Type B pancreatic cell (in vitro differentiated cells): ENCODE data around the gene GLT1D1. TPM values are rescaled to one million over a fixed set of nuclear protein-coding genes. Genes with fewer than 3 reads are reported as not detected.
A peak's percentile ranks its signal among the peaks of the same experiment; 100 is the strongest.

Source experiments
- DNase-seq: peaks from one replicate; pipeline ENCODE4 v3.0.0; 2021; ENCODE audit warnings: mixed read lengths; ENCODE audit not compliant: unreplicated experiment; ENCODE audit errors: extremely low spot score
- H3K27ac Mint-ChIP-seq: 2 replicates; pipeline ENCODE4 v1.8.0; 2021; ENCODE audit warnings: mild to moderate bottlenecking, mixed read lengths
- H3K27me3 Mint-ChIP-seq: 2 replicates; pipeline ENCODE4 v1.8.0; 2021; ENCODE audit warnings: mixed read lengths
- H3K36me3 Mint-ChIP-seq: 2 replicates; pipeline ENCODE4 v1.8.0; 2021; ENCODE audit warnings: mixed read lengths
- H3K4me1 Mint-ChIP-seq: one replicate; pipeline ENCODE4 v1.8.0; 2021; ENCODE audit warnings: mixed read lengths; ENCODE audit not compliant: unreplicated experiment
- H3K4me3 Mint-ChIP-seq: 2 replicates; pipeline ENCODE4 v1.8.0; 2021; ENCODE audit warnings: mild to moderate bottlenecking, mixed read lengths
- H3K9me3 Mint-ChIP-seq: 2 replicates; pipeline ENCODE4 v1.8.0; 2021; ENCODE audit warnings: mixed read lengths
- total RNA-seq: library from RNA; stranded (reverse); gene quantifications from 2 replicates; pipeline ENCODE4 v1.2.1, GENCODE V29; 2021; ENCODE audit warnings: low replicate concordance
- TF ChIP-seq, protein P1 (sequence below): fragments of 200-600 bp; sonication (generic); conservative IDR thresholded peaks from 2 replicates; pipeline ENCODE4 v1.5.0; 2021; ENCODE audit warnings: antibody characterized with exemption, mild to moderate bottlenecking

GLT1D1 gene
- total RNA-seq, 1 donor from 2014 or later: 2.5 TPM

- H3K27ac Mint-ChIP-seq: no peak overlapping the region
- peaks cover 22% of the 10 kb centered on the region for H3K4me1 Mint-ChIP-seq
- H3K27me3 Mint-ChIP-seq: peaks cover 67% of the 10 kb centered on the region
Observed at GRCh38 chr12:128971802-128972201, 118.5 kb downstream of the GLT1D1 start.

GRCh38 chr12:128973883-128974681, 120.8 kb downstream of the GLT1D1 start:
- TF ChIP-seq, protein P1, sequence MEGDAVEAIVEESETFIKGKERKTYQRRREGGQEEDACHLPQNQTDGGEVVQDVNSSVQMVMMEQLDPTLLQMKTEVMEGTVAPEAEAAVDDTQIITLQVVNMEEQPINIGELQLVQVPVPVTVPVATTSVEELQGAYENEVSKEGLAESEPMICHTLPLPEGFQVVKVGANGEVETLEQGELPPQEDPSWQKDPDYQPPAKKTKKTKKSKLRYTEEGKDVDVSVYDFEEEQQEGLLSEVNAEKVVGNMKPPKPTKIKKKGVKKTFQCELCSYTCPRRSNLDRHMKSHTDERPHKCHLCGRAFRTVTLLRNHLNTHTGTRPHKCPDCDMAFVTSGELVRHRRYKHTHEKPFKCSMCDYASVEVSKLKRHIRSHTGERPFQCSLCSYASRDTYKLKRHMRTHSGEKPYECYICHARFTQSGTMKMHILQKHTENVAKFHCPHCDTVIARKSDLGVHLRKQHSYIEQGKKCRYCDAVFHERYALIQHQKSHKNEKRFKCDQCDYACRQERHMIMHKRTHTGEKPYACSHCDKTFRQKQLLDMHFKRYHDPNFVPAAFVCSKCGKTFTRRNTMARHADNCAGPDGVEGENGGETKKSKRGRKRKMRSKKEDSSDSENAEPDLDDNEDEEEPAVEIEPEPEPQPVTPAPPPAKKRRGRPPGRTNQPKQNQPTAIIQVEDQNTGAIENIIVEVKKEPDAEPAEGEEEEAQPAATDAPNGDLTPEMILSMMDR: no peak
- Mint-ChIP-seq H3K4me3 (no peak overlapping the region), H3K27me3 (peaks cover 55% of the 10 kb centered on the region), H3K27ac (no peak overlapping the region), H3K4me1 (peaks cover 22% of the 10 kb centered on the region), H3K36me3 (no peaks in the 10 kb centered on the region), H3K9me3 (no peaks in the 10 kb centered on the region)
- no peak for DNase-seq

More at GRCh38 chr12:128971802-128972201, 118.5 kb downstream of the GLT1D1 start:
- Mint-ChIP-seq H3K9me3 (no peaks in the 10 kb centered on the region), H3K36me3 (no peaks in the 10 kb centered on the region), H3K4me3 (no peak overlapping the region)
- TF ChIP-seq, protein P1: no peak
- DNase-seq: no peak

DNA sequence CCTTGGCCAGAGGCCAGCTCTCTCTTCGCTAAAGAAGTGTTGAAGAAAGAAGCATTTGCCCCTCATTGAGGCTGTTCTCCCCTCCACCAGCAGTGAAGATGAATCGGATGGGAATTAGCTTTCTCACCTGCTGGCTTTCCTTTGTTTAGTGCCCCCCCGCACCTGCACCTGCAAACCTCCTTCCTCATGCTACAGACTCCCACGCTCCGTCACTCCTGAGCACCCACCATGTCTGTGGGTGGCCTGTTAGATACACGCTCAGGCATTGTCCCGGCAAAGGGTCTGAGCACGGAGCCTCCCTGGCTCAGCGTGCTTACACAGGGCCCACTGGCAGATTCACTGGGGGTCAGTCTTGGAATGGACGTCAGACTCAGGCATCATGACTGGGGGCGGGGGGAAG, 121.6 kb downstream of the GLT1D1 start:
- Mint-ChIP-seq H3K9me3 (no peaks in the 10 kb centered on the region), H3K36me3 (no peaks in the 10 kb centered on the region), H3K27me3 (peaks cover 47% of the 10 kb centered on the region), H3K4me1 (peaks cover 16% of the 10 kb centered on the region), H3K27ac (no peak overlapping the region), H3K4me3 (no peak overlapping the region)
- DNase-seq: no peak
- TF ChIP-seq, protein P1: no peak

DNA sequence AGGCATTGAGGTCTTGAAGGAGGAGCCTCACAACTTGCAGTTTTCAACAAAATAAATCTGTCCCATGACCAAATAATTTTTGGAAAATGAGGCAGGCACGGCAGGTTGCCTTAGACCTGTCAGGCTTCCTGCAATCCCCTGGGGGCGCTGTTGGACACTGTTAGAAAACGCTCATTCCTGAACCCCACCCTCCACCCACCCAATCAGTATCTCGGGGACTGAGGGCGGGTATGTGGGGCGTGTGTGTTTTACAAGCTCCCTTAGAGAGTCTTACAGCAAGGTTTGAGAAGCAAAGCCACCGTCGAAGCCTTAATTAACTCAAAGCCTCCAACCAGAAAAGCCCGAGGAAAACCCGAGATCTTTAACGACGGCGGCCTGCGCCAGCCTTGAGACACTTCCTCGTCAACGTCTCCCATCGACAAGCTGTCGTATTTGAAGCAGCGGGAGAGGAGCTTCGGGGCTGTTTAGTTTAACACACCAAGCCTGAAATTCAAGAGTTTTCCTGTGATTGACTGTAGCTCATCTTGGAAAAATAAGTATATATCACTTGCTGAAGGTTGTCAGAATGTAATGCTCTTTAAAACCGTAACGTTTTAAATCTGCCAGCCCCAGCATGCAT, 123.0 kb downstream of the GLT1D1 start:
- Mint-ChIP-seq H3K9me3 (no peaks in the 10 kb centered on the region), H3K4me1 (peaks cover 9% of the 10 kb centered on the region), H3K27me3 (peaks cover 39% of the 10 kb centered on the region), H3K36me3 (no peaks in the 10 kb centered on the region), H3K27ac (peak overlapping the region; percentile 81), H3K4me3 (peak overlapping the region; percentile 47)
- TF ChIP-seq, protein P1: peak; percentile 75
- no peak for DNase-seq

DNA sequence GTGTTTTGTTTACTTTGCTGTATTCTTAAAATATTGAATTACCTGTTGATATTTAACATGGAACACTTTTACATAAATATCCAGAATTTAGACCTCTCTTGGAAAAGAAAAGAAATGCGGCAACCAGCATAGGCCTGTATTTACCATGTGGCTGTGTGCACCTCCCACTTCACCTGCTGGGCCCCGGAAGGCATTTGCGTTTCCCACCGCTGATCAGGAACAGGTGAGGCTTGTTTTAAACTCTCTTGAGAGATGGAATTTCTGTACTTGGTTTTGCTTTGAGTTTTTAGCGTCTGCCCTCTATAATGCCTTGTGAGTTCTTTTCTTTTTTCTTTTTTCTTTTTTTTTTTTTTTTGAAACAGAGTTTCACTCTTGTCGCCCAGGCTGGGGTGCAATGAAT, 124.2 kb downstream of the GLT1D1 start:
- no peak overlapping the region for H3K4me3 Mint-ChIP-seq
- H3K27me3 Mint-ChIP-seq: peaks cover 38% of the 10 kb centered on the region
- no peaks in the 10 kb centered on the region for H3K36me3 Mint-ChIP-seq
- DNase-seq: no peak
- H3K27ac Mint-ChIP-seq: no peak overlapping the region
- peaks cover 9% of the 10 kb centered on the region for H3K4me1 Mint-ChIP-seq
- TF ChIP-seq, protein P1: no peak
- H3K9me3 Mint-ChIP-seq: no peaks in the 10 kb centered on the region
